ENCODE results near the gene CEP19. TPM values are rescaled to one million over a fixed set of nuclear protein-coding genes. Genes with fewer than 3 reads are reported as not detected.

CEP19 gene
- total and polyA plus RNA-seq, 2 experiments from 2014 or later: 4.5 to 5.6 TPM

DNA sequence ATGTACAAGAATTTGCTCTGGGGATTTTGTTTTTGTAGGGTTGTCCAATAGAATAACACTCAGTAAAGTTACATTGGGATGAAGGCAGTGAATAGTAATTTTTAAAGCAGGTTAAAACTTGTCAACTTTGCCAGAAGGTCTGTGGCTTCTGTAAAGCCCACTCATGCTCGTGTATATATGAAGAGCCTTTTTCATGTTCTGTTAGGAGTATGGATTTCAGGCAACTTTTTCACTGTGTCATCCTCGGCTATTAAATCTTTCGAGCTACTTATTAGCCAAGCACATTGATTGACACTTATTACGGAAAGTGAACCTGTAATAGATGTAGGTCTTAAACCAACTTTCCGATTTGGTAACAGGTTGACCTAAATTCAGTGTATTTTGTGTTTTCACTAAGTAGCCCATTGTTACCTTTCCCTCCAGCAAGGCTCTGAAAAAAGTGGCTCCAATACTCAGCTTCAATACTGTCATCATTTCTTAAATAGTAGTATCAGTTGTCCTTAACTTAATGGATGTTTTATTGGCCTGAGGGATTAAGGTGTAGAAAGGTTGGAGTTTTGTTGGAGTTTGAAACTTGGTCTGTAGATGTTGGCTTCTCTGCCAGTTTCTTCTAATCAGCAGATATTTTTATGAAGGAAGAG, 29.3 kb upstream of the CEP19 start:
- Histone ChIP-seq H3K27ac (peak overlapping the region; percentile 99), H2AFZ (peak overlapping the region; percentile 73), H3K9me2 (ENCODE audit: insufficient read depth) (no peaks in the 10 kb centered on the region), H3K4me2 (ENCODE audit: unreplicated experiment) (peak overlapping the region; percentile 93), H3K9me3 (ENCODE audit: low read depth) (no peaks in the 10 kb centered on the region), H3K36me3 (ENCODE audit: low read depth) (0 out of 2 replicates have a peak, but pooled peaks cover 5% of the 10 kb centered on the region), H3K4me1 (ENCODE audit: insufficient read depth) (no peaks in the 10 kb centered on the region), H3K4me3 (peak overlapping the region; percentile 97), H3K27me3 (replicated peaks; ENCODE audit: insufficient read depth) (no peaks in the 10 kb centered on the region), H3K9ac (peak overlapping the region; percentile 99), H3F3A (ENCODE audit: insufficient read depth) (peaks cover 19% of the 10 kb centered on the region), H4K20me1 (ENCODE audit: insufficient read depth) (peaks cover 5% of the 10 kb centered on the region; the same call in 1 of the 2 replicates), H3K79me2 (ENCODE audit: insufficient read depth) (peaks cover 64% of the 10 kb centered on the region)
- WGBS, 2 experiments (ENCODE audit: low coverage in 1 of 2, low lambda C conversion rate in 2 of 2, missing lambda C conversion rate in 2 of 2): 37 to 41% methylated on average over 5 of the region's 5 CpGs
- TF ChIP-seq EZH2 (IDR thresholded peaks at IDR 0.05; ENCODE audit: insufficient read depth, poor library complexity, severe bottlenecking): no peak
- no peak for TF ChIP-seq EZH2phosphoT487 (IDR thresholded peaks at IDR 0.05; ENCODE audit: insufficient read depth, low read depth)
- DNase-seq: no peak
- in situ Hi-C loops (cut with MboI): no loop called here

DNA sequence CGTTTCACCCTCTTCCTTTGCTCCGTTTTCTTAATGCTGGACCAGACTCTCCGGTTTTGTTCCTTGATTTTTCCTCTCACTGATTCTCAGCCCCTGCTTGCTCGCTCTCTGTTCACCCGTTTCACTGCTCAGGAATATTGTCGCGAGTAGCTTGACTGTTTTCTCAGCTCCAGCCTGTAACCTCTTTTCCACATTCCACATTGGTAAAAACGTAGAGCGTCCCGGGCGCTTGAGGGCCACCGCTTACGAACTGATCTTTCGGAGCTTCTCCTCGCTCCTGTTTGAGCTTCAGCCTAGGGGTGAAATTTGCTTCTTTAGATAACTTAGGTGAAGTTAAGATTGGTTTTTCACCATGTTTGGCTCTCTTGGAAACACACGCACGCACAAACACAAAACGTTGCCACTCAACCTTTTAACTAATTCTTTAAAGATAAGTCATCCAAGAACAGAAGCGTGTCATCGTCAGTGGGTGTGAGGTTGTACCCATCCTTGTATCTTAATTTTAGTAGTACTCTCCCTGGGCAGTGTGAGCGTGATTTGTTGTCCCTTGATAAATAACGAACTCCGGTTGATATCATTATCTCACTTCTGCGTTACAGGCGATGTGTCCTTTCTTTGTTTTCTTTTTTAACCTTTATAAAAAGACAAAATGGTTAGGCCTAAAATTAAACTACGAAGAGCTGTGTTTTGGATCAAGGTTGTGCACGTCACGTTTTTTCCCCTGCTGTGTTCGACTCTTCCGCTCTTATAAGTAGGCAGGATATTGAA, 28.6 kb upstream of the CEP19 start:
- 1% methylated on average over 30 of the region's 30 CpGs for WGBS, 2 experiments (ENCODE audit: low coverage in 1 of 2, low lambda C conversion rate in 2 of 2, missing lambda C conversion rate in 2 of 2)
- peak overlapping the region; percentile 99 for H3K27ac ChIP-seq
- no peaks in the 10 kb centered on the region for H3K27me3 ChIP-seq (replicated peaks; ENCODE audit: insufficient read depth)
- H3K79me2 ChIP-seq (ENCODE audit: insufficient read depth): peaks cover 57% of the 10 kb centered on the region
- H3K9me2 ChIP-seq (ENCODE audit: insufficient read depth): no peaks in the 10 kb centered on the region
- in situ Hi-C loops (cut with MboI): no loop called here
- H4K20me1 ChIP-seq (ENCODE audit: insufficient read depth): peaks cover 5% of the 10 kb centered on the region; the same call in 1 of the 2 replicates
- H3K4me2 ChIP-seq (ENCODE audit: unreplicated experiment): peak overlapping the region; percentile 93
- H3K9me3 ChIP-seq (ENCODE audit: low read depth): no peaks in the 10 kb centered on the region
- H2AFZ ChIP-seq: peak overlapping the region; percentile 73
- peak overlapping the region; percentile 97 for H3K4me3 ChIP-seq
- H3F3A ChIP-seq (ENCODE audit: insufficient read depth): peaks cover 19% of the 10 kb centered on the region
- H3K9ac ChIP-seq: peak overlapping the region; percentile 99
- H3K4me1 ChIP-seq (ENCODE audit: insufficient read depth): peaks cover 4% of the 10 kb centered on the region
- peak; percentile 88 for DNase-seq
- H3K36me3 ChIP-seq (ENCODE audit: low read depth): 0 out of 2 replicates have a peak, but pooled peaks cover under 1% of the 10 kb centered on the region
- TF ChIP-seq EZH2phosphoT487 (IDR thresholded peaks at IDR 0.05; ENCODE audit: insufficient read depth, low read depth) (no peak), EZH2 (IDR thresholded peaks at IDR 0.05; ENCODE audit: insufficient read depth, poor library complexity, severe bottlenecking) (no peak)

DNA sequence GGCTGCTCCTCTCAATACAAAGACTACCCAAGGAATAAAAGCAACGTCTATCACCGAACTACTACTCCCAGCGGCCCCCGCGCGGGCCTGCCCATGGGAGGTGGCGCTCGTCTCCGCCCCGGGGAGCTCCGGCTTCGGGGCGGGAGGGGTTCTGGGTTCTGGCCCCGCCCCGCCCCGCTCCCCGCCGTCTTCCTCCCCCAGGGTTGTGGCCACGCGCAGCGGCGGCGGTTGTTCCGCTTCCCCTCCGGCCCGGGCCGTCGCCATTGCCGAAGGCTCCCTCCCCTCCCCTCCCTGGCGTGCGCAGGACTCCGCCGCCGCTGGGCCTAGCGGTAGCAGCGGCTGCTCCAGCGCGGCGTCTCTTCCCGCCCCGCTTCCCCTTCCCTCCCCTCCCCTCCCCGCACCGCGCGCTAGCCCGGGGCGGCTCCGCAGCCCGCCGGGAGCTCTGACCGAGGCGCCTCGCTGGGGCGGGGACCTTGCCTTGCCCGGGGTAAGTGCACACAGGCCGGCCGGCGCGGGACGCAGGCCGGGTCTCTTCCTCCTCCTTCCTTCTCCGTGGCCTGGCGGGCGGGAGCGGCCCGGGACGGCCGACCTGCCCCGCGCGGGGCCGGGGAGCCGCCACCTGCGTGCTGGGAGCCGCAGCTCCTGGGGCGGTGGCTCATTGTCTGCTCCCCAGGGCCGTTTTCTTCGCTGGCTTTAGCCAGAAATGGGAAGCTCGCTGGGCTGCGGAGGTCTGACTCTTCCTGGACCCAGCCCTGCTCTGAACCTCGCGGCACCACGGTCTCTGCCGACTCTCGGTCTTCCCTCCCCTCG, 27.8 kb upstream of the CEP19 start, which contains the start of gene PAK2:
Gene PAK2 (plus strand): TSS at position 187 of the 810 bp plus-strand sequence. CDS start 42,790 bp downstream, outside the sequence.
- DNase-seq: peak; percentile 96
- TF ChIP-seq EZH2 (IDR thresholded peaks at IDR 0.05; ENCODE audit: insufficient read depth, poor library complexity, severe bottlenecking) (no peak), EZH2phosphoT487 (IDR thresholded peaks at IDR 0.05; ENCODE audit: insufficient read depth, low read depth) (no peak)
- peaks cover 7% of the 10 kb centered on the region for H3K4me1 ChIP-seq (ENCODE audit: insufficient read depth)
- in situ Hi-C loops (cut with MboI): no loop called here
- peaks cover 5% of the 10 kb centered on the region; the same call in 1 of the 2 replicates for H4K20me1 ChIP-seq (ENCODE audit: insufficient read depth)
- peaks cover 49% of the 10 kb centered on the region for H3K79me2 ChIP-seq (ENCODE audit: insufficient read depth)
- H3F3A ChIP-seq (ENCODE audit: insufficient read depth): peaks cover 19% of the 10 kb centered on the region
- H3K27ac ChIP-seq: peak within 1 kb of the TSS; percentile 99
- WGBS, 2 experiments (ENCODE audit: low coverage in 1 of 2, low lambda C conversion rate in 2 of 2, missing lambda C conversion rate in 2 of 2): 0 to 1% methylated on average over 39 to 61 of the region's 86 CpGs
- no peaks in the 10 kb centered on the region for H3K27me3 ChIP-seq (replicated peaks; ENCODE audit: insufficient read depth)
- H2AFZ ChIP-seq: peak within 1 kb of the TSS; percentile 73
- H3K4me2 ChIP-seq (ENCODE audit: unreplicated experiment): peak within 1 kb of the TSS; percentile 93
- H3K9ac ChIP-seq: peak within 1 kb of the TSS; percentile 99
- H3K36me3 ChIP-seq (ENCODE audit: low read depth): 0 out of 2 replicates have a peak, but pooled peaks cover under 1% of the 10 kb centered on the region
- H3K9me3 ChIP-seq (ENCODE audit: low read depth): no peaks in the 10 kb centered on the region
- peak within 1 kb of the TSS; percentile 97 for H3K4me3 ChIP-seq
- H3K9me2 ChIP-seq (ENCODE audit: insufficient read depth): no peaks in the 10 kb centered on the region

GRCh38 chr3:196737655-196738054, 25.6 kb upstream of the CEP19 start:
- Histone ChIP-seq H3K79me2 (ENCODE audit: insufficient read depth) (peaks cover 27% of the 10 kb centered on the region), H3K27me3 (replicated peaks; ENCODE audit: insufficient read depth) (no peaks in the 10 kb centered on the region), H4K20me1 (ENCODE audit: insufficient read depth) (no peaks in the 10 kb centered on the region; the same call in 1 of the 2 replicates), H3K9me3 (ENCODE audit: low read depth) (no peaks in the 10 kb centered on the region), H3K9ac (no peak overlapping the region), H3K9me2 (ENCODE audit: insufficient read depth) (no peaks in the 10 kb centered on the region), H3K4me2 (ENCODE audit: unreplicated experiment) (no peak overlapping the region), H3K36me3 (ENCODE audit: low read depth) (peaks cover 3% of the 10 kb centered on the region; the same call in 1 of the 2 replicates), H3K4me1 (ENCODE audit: insufficient read depth) (peaks cover 7% of the 10 kb centered on the region), H3K4me3 (no peak overlapping the region), H2AFZ (no peak overlapping the region), H3F3A (ENCODE audit: insufficient read depth) (peaks cover 19% of the 10 kb centered on the region), H3K27ac (no peak overlapping the region)
- in situ Hi-C loops (cut with MboI): no loop called here
- DNase-seq: no peak
- WGBS, 2 experiments (ENCODE audit: low coverage in 1 of 2, low lambda C conversion rate in 2 of 2, missing lambda C conversion rate in 2 of 2): 77 to 78% methylated on average over 6 of the region's 6 CpGs
- TF ChIP-seq EZH2phosphoT487 (IDR thresholded peaks at IDR 0.05; ENCODE audit: insufficient read depth, low read depth) (no peak), EZH2 (IDR thresholded peaks at IDR 0.05; ENCODE audit: insufficient read depth, poor library complexity, severe bottlenecking) (no peak)
